ENCODE results near the gene CFAP73. TPM values are rescaled to one million over a fixed set of nuclear protein-coding genes. Genes with fewer than 3 reads are reported as not detected.

Gene CFAP73
- total RNA-seq, 2 donors from 2014 or later, result 0.57 TPM; not detected in 1

- WGBS, result 96% methylated on average over 26 of the region's 26 CpGs
Measured at GRCh38 chr12:113158439-113159203, 9.1 kb downstream of the CFAP73 start.

GRCh38 chr12:113159937-113160336, 10.4 kb downstream of the CFAP73 start:
- WGBS, result 89% methylated on average over 7 of the region's 7 CpGs
- Histone ChIP-seq H3K27ac (no peak overlapping the region), H3K27me3 (replicated peaks; ENCODE audit: insufficient read depth) (no peaks in the 10 kb centered on the region), H3K36me3 (peaks cover 11 to 42% of the 10 kb centered on the region in 2 donors), H3K9me3 (no peaks in the 10 kb centered on the region), H3K4me3 (no peak overlapping the region), H3K4me1 (replicated peaks) (no peaks in the 10 kb centered on the region)
- no peak for DNase-seq (ENCODE audit: low spot score)
- intact Hi-C loops (cut with DNase I), result loop anchor here (5.0 kb wide), 1 partner anchor 113 kb away; no protein-coding TSS in a partner anchor
- TF ChIP-seq POLR2AphosphoS5 (IDR thresholded peaks at IDR 0.05) (no peak), CTCF (IDR thresholded peaks at IDR 0.05) (no peak), POLR2A (IDR thresholded peaks at IDR 0.05) (no peak)

More at GRCh38 chr12:113158439-113159203, 9.1 kb downstream of the CFAP73 start:
- H3K27ac ChIP-seq, result no peak overlapping the region
- H3K4me3 ChIP-seq, result no peak overlapping the region
- H3K36me3 ChIP-seq, result peaks cover 11 to 31% of the 10 kb centered on the region in 2 donors
- no peaks in the 10 kb centered on the region for H3K9me3 ChIP-seq
- intact Hi-C loops (cut with DNase I), result loop anchor here (5.0 kb wide), 1 partner anchor 111 kb away; no protein-coding TSS in a partner anchor
- TF ChIP-seq CTCF (IDR thresholded peaks at IDR 0.05), result no peak
- no peak for TF ChIP-seq POLR2AphosphoS5 (IDR thresholded peaks at IDR 0.05)
- TF ChIP-seq POLR2A (IDR thresholded peaks at IDR 0.05), result no peak
- H3K27me3 ChIP-seq (replicated peaks; ENCODE audit: insufficient read depth), result no peaks in the 10 kb centered on the region
- H3K4me1 ChIP-seq (replicated peaks), result peaks cover 5% of the 10 kb centered on the region
- no peak for DNase-seq (ENCODE audit: low spot score)

GRCh38 chr12:113161415-113162016, 12.0 kb downstream of the CFAP73 start:
- WGBS, result 76% methylated on average over 20 of the region's 26 CpGs
- DNase-seq (ENCODE audit: low spot score), result no peak
- no peak overlapping the region for H3K27ac ChIP-seq
- no peak overlapping the region for H3K4me3 ChIP-seq
- peaks cover 11 to 57% of the 10 kb centered on the region in 2 donors for H3K36me3 ChIP-seq
- no peaks in the 10 kb centered on the region for H3K9me3 ChIP-seq
- H3K4me1 ChIP-seq (replicated peaks), result no peaks in the 10 kb centered on the region
- TF ChIP-seq CTCF (IDR thresholded peaks at IDR 0.05), result no peak
- TF ChIP-seq POLR2AphosphoS5 (IDR thresholded peaks at IDR 0.05), result no peak
- TF ChIP-seq POLR2A (IDR thresholded peaks at IDR 0.05), result no peak
- H3K27me3 ChIP-seq (replicated peaks; ENCODE audit: insufficient read depth), result no peaks in the 10 kb centered on the region
- intact Hi-C loops (cut with DNase I), result no loop called here

GRCh38 chr12:113162102-113163029, 12.8 kb downstream of the CFAP73 start:
- WGBS, result 87% methylated on average over 23 of the region's 25 CpGs
- Histone ChIP-seq H3K27ac (no peak overlapping the region), H3K4me3 (no peak overlapping the region), H3K9me3 (no peaks in the 10 kb centered on the region), H3K4me1 (replicated peaks) (no peaks in the 10 kb centered on the region), H3K27me3 (replicated peaks; ENCODE audit: insufficient read depth) (no peaks in the 10 kb centered on the region), H3K36me3 (peaks cover 12 to 58% of the 10 kb centered on the region in 2 donors)
- TF ChIP-seq POLR2AphosphoS5 (IDR thresholded peaks at IDR 0.05), result no peak
- TF ChIP-seq CTCF (IDR thresholded peaks at IDR 0.05), result no peak
- no peak for TF ChIP-seq POLR2A (IDR thresholded peaks at IDR 0.05)
- intact Hi-C loops (cut with DNase I), result no loop called here
- DNase-seq (ENCODE audit: low spot score), result no peak
